Heart left ventricle (tissue), 16 donors: Measurements from ENCODE around the gene FOXO3B. TPM values are rescaled to one million over a fixed set of nuclear protein-coding genes. Genes with fewer than 3 reads are reported as not detected.
"Not testable (repeated sequence)": the region's sequence is repeated elsewhere in the genome, so short reads cannot be mapped to it uniquely, and the experiment has no call there.

ENCODE experiments used
- ATAC-seq, 4 donors: fragments of 200-7000 bp; cut with Tn5 transposase; one replicate each; pipeline ENCODE4 v1.9.1; 2020 to 2022; ENCODE audit warnings: moderate library complexity in 4 of 4, mild to moderate bottlenecking in 3 of 4, moderate number of reproducible peaks in 1 of 4
- DNase-seq, 5 donors: peaks; one replicate each; pipeline ENCODE4 v3.0.0-alpha.2; 2020
- H3K27ac ChIP-seq, 12 donors: fragments of 200-600 bp; sonication (generic) in 4 of 12; one replicate each; pipeline versions ENCODE4 v1.5.0 to v1.8.0; 2016 to 2022; ENCODE audit warnings: mild to moderate bottlenecking in 2 of 12
- H3K27me3 ChIP-seq, 9 donors: fragments of 200-600 bp; sonication (generic) in 2 of 9; one replicate each; pipeline versions ENCODE4 v1.5.1 to v1.8.0; 2016 to 2022; ENCODE audit warnings: mild to moderate bottlenecking in 3 of 9
- H3K36me3 ChIP-seq, 9 donors: fragments of 200-600 bp; sonication (generic) in 2 of 9; one replicate each; pipeline versions ENCODE4 v1.5.0 to v1.8.0; 2018 to 2022; ENCODE audit warnings: mild to moderate bottlenecking in 2 of 9
- H3K4me1 ChIP-seq, 12 donors: fragments of 200-600 bp; sonication (generic) in 4 of 12; one replicate each; pipeline versions ENCODE4 v1.5.0 to v1.8.0; 2016 to 2022; ENCODE audit warnings: mild to moderate bottlenecking in 3 of 12
- H3K4me3 ChIP-seq, 12 donors: fragments of 200-600 bp; sonication (generic) in 4 of 12; one replicate each; pipeline versions ENCODE4 v1.5.0 to v1.8.0; 2017 to 2022; ENCODE audit warnings: mild to moderate bottlenecking in 9 of 12, moderate library complexity in 4 of 12
- H3K9me3 ChIP-seq, 12 donors: fragments of 200-600 bp; sonication (generic) in 4 of 12; one replicate each; pipeline versions ENCODE4 v1.5.0 to v1.8.0; 2016 to 2022; ENCODE audit warnings: mild to moderate bottlenecking in 1 of 12
- WGBS, 4 donors: extraction: QIAGEN DNeasy Blood & Tissue Kit in 2 of 4; methylation state at CpG; one replicate each; pipeline versions ENCODE4 v1.1.5 to v1.1.7; 2013 to 2018; 5-methylcytosine and 5-hydroxymethylcytosine counted together
- intact Hi-C, 10 donors: fragments of 100-400 bp; cut with DNase I; formaldehyde crosslinking; loops; one replicate each; pipeline versions ENCODE4 v1.11.1 to v1.14.2; 2022
- polyA plus RNA-seq, 2 donors: library from polyadenylated mRNA; stranded (reverse); fragments of 200-250 nt; gene quantifications; one replicate each; pipeline ENCODE4 v1.2.3, GENCODE V29; 2013
- total RNA-seq, 9 donors: library from RNA; depleted of rRNA in 2 of 9; stranded (reverse); fragments of >200 nt in 2 of 9; fragmentation: NEBNext Ultra II Directional in 3 of 9; extraction: Animal tissue kit (Norgen Biotek cat#: 25700) in 3 of 9; gene quantifications; one replicate each; pipeline versions ENCODE4 v1.1.0 to v1.2.4, GENCODE V29; 2016 to 2023
- donor health status: ischemic (EF 13 %, LVEDD 7.1; RV severe dilation, severe dysfunction).
- donor health status: healthy with polysubstance abuse.
- donor health status: DM: no; HTN: yes; CAD: no.
- donor health status: DM: no; HTN: no; CAD: no.
- donor health status: ischemic (EF 25% LVEDD 6.9; RV normal size, moderate dysfunction).
- donor health status: ischemic (EF 25% LVEDD 5.7; RV mildly dilated, moderate dysfunction).
- donor health status: healthy.
- donor health status: DM: yes; HTN: yes; CAD: no.
- donor health status: ischemic (EF 35%, LVEDD 5.7; RV mildly dilated, moderate dysfunction).
- donor health status: nonischemic (EF 11% LVEDD 7.7; RV severe dilation, severe dysfunction).
- donor health status: DM: yes; HTN: yes; CAD: no.
- donor health status: PGD.
- donor health status: ischemic (EF 29% LVEDD 5.4; RV normal size, mild dysfunction).
- donor health status: nonischemic (EF 23%, LVEDD 6.1; RV moderate dilation, normal function).

Gene FOXO3B
- total and polyA plus RNA-seq, 11 donors, result 0.32 to 5.1 (median 0.67) TPM

- H3K27ac ChIP-seq, H3K9me3 ChIP-seq, H3K36me3 ChIP-seq, DNase-seq, H3K4me1 ChIP-seq, intact Hi-C loops: not testable (repeated sequence)
- ATAC-seq, result peak in 2 of 4 donors; percentile 24 to 34
- 6 to 8% (median 7%) methylated on average over 14 to 56 of the region's 56 CpGs for WGBS, 4 donors
- peak overlapping the region in 5 of 12 donors; percentile 3 to 39 (median 26) for H3K4me3 ChIP-seq
- peaks cover 5 to 46% (median 15%) of the 10 kb centered on the region in 9 donors for H3K27me3 ChIP-seq
These were observed 47.4 kb downstream of the FOXO3B start for GRCh38 chr17:18634550-18635263.

Other genes starting within 250 kb of the FOXO3B start
- gene LGALS9C, start 205.5 kb downstream of the FOXO3B start, total RNA-seq, result under 1 TPM in 1 of 9 donors, not detected in 8; 0.43 TPM
- not detected for gene LGALS9C, start 205.5 kb downstream of the FOXO3B start, polyA plus RNA-seq
- not detected for gene TBC1D28, start 37.9 kb downstream of the FOXO3B start, total RNA-seq
- not detected for gene TBC1D28, start 37.9 kb downstream of the FOXO3B start, polyA plus RNA-seq
- gene FBXW10, start 61.7 kb upstream of the FOXO3B start, total RNA-seq, result under 1 TPM in 2 of 9 donors, not detected in 7; 0.11 to 0.12 TPM
- under 1 TPM in 1 of 2 donors, not detected in 1; 0.04 TPM for gene FBXW10, start 61.7 kb upstream of the FOXO3B start, polyA plus RNA-seq
- 10 to 100 TPM; 13.6 to 27.7 (median 20.6) TPM for gene TVP23B, start 98.9 kb upstream of the FOXO3B start, total RNA-seq
- gene TVP23B, start 98.9 kb upstream of the FOXO3B start, polyA plus RNA-seq, result 10 to 100 TPM; 16.6 to 42.0 TPM
- gene PRPSAP2, start 175.8 kb upstream of the FOXO3B start, total RNA-seq, result 10 to 100 TPM; 13.1 to 23.3 (median 17.8) TPM
- 10 to 100 TPM; 11.0 to 26.2 TPM for gene PRPSAP2, start 175.8 kb upstream of the FOXO3B start, polyA plus RNA-seq